Fibroblast of skin of back (primary cell): ENCODE measurements around the gene IKBKG.
"Not testable (repeated sequence)": the region's sequence is repeated elsewhere in the genome, so short reads cannot be mapped to it uniquely, and the experiment has no call there.

Experiments
- DNase-seq: peaks from one replicate; pipeline ENCODE4 v3.0.0-alpha.2; 2013

IKBKG gene

DNA sequence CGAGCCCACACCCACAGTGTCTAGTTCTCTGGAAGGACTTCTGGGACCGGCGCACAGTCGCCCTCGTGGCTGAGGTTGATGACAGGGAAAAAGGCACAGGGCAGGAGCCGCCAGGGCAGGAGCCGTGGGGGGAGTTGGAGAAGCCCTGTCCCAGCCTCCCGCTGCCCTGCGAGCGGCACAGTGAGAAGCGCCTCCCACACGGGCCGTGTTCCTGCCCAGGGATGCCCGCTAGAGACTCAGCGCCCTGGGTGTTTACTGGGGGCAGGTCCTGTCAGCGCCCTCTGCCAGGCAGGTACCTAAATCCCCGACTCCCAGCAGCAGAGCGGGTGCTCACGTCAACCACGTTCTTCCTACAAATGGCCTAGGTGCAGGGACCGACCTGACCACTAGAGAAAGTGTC, 11.5 kb downstream of the IKBKG start:
- not testable (repeated sequence) for DNase-seq

GRCh38 chrX:154560326-154560725, 12.9 kb downstream of the IKBKG start:
- not testable (repeated sequence) for DNase-seq

DNA sequence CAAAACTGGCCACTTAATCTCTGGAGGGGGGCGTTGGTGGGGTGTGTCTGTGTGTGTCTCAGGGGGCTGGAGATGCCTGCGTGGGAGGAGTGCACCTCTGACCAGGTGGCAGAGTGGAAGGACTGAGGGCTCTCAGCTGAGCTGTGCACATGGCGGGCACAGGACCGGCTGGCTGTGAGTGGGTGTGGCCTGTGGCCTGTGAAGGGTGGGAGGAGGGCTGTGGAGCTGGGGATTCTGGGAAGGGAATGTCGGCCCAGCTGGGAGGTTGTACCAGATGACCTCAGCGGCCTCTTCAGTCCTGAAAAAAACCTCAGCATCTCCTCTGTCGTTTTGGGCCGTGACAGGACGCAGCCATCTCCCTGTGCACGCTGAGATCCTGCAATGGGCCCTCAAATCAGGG, 14.9 kb downstream of the IKBKG start:
- not testable (repeated sequence) for DNase-seq

DNA sequence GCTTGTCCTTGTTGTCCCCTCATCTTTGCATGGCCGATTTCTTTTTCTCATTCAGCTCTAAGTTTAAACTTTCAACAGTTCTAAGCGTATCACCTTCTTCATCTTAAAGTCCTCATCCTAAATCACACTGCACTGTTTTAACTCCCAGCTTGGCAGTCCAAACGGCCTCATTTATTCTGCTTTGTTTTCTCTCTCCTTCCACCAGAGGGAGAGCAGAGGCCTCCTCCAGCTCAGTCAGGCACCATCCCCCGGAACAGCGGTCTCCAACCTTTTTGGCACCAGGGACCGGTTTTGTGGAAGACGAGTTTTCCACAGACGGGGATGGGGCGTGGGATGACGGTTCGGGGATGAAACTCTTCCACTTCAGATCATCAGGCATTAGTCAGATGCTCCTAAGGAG, 22.9 kb downstream of the IKBKG start:
- DNase-seq, result not testable (repeated sequence)

DNA sequence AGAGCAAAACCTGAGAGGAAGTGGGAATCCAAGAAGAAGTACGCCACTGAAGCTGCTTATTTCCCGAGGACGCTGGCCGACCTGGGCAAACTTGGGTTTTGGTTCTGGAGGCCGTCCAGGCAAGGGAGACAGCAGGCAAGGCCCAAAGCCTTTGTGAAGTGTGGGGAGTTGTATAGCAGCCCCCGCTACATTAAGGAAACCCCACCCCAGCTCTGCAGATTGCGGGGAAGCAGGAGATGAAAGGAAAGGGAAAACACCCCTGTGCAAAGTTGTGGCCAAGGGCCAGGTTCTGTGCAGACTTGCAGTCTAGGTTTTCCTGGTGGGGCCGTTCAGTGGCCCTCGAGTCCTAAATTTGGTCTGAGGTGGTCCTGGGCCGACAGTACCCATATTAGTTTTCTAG, 25.6 kb downstream of the IKBKG start:
- DNase-seq, result not testable (repeated sequence)

GRCh38 chrX:154575076-154575475, 27.7 kb downstream of the IKBKG start:
- not testable (repeated sequence) for DNase-seq

DNA sequence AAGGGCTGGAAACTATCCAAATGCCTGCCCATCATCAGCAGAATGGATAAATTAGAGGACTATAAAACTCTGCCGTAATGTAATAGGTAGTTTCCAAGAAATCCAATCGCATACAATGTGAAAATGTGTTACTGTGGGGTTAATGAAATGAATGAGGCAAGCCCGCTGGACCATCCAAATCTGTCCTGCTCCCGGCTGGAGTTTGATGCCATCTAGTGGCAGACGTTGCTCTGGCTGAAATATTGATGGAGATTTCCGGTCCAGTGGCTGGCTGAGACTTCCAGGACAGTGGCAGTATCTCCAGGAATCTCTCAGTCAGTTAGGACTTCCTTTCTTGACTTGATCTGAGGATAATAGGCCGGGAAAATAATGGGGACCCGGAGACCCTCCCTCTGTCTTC, 35.6 kb downstream of the IKBKG start:
- not testable (repeated sequence) for DNase-seq

DNA sequence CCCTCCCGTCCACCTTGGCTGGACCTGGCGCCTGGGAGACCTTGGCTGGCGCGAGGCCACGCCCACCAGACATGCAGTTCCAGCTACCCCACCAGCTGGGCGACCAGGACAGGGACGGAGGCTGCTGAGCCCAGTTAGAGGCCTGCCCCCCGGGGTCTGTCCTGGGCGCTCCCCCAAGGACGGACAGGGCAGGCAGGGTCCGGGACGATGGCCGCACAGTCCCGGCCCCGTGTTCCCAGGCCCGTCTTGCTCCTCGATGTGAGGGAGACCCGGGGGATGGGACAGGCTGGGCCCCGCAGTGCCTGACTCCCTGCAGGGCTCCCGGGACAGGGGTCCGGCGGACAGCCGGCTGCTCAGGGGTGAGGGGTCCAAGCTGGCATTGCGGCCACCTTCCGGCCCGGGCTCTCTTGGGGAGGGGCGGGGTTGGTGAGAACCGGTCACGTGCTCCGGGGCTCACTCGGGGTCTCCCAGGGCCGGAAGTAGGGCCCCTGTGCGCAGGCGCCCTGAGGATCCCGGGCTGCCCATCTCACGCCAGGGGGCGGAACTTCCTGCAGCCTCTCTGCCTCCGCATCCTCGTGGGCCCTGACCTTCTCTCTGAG, 37.3 kb downstream of the IKBKG start, which contains the start of gene CTAG1A:
Gene CTAG1A, plus strand, starts transcription at position 549 of the 599 bp plus-strand sequence. CDS start 74 bp downstream, outside the sequence.
- DNase-seq, result not testable (repeated sequence)

DNA sequence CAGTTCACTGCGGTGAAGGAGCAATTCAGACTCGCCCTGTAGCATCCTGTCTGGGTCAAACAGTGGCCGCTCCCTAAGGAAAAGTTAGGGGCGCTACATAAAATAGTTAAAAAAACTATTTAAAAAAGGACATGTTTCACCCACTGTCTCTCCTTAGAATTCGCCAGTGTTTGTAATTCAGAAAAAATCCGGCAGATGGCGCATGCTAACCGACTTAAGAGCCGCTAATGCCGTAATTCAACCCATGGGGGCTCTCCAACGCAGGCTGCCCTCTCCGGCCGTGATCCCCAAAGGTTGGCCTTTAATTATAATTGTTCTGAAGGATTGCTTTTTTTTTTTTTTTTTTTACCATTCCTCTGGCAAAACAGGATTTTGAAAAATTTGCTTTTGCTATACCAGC, 43.0 kb downstream of the IKBKG start:
- DNase-seq, result not testable (repeated sequence)

- DNase-seq, result no peak
Observed at GRCh38 chrX:154592505-154592904, 45.1 kb downstream of the IKBKG start.

DNA sequence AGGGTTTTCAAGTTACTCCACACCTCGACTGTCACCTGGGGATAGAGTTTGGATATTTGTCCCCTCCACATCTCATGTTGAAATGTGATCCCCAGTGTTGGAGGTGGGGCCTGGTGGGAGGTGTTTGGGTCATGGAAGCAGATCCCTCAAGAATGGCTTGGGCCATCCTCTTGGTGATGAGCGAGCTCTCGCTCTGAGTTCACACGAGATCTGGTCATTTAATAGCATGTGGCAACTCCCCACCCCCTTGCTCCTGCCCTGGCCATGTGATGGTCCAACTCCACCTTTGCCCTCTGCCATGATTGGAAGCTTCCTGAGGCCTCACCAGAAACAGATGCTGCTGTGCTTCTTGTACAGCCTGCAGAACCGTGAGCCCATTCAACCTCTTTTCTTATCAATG, 45.8 kb downstream of the IKBKG start:
- no peak for DNase-seq

DNA sequence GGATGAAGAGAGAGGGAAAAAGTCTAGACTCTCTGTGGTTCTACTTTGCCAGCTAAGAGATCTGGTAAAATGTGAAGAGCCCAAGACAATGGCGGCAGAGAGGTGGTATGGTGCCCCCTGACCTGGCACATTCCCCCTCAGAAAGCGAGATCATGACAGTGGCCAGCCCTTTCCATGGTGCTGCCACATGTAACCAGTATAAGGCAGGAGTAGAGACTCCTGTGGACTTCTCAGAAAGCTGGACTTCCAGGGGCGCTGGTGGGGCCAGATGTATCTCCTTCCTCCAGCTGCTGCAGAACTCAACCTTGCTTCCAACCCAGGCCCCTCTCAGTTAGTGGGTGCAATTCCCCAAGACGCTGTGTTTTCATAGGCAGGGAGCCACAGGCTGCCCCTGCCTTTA, 47.1 kb downstream of the IKBKG start:
- DNase-seq, result no peak

- no peak for DNase-seq
Observed at GRCh38 chrX:154595559-154596249, 48.3 kb downstream of the IKBKG start.

- DNase-seq, result peak; percentile 76
Observed at GRCh38 chrX:154596290-154596929, 49.0 kb downstream of the IKBKG start.

DNA sequence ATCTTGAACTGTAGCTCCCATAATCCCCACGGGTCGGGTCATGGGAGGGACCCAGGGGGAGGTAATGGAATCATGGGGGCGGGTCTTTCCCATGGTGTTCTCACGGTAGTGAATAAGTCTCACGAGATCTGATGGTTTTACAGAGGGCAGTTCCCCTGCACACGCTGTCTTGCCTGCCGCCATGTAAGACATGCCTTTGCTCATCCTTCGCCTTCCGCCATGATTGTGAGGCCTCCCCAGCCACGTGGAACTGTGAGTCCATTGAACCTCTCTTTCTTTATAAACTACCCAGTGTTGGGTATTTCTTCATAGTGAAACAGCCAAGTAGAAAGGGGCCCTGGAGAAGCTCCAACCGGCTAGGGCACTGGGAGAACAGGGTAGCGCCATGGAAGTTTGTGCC, 49.8 kb downstream of the IKBKG start:
- DNase-seq, result no peak

DNA sequence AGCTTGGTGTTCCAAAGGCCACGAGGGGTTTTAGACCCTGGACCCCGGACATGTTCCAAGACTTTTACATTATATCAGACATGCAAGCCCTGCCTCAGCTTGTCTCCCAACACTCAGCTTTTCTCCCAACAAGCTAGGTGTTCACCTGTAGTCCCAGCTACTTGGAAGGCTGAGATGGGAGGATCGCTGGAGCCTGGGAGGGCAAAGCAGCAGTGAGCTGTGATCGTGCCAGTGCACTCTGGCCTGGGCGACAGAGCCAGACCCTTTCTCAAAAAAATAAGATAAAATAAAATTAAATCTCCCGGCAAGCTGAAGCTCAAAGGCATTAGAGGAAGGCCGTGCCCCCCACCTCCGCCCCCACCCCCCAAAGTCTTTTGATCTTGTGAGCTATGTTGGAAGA, 51.2 kb downstream of the IKBKG start:
- DNase-seq, result no peak

GRCh38 chrX:154599531-154599930, 52.1 kb downstream of the IKBKG start:
- no peak for DNase-seq

- peak; percentile 35 for DNase-seq
Observed at GRCh38 chrX:154600759-154601374, 53.4 kb downstream of the IKBKG start.

- no peak for DNase-seq
Observed at GRCh38 chrX:154602226-154602625, 54.8 kb downstream of the IKBKG start.

GRCh38 chrX:154602766-154603437, 55.5 kb downstream of the IKBKG start:
- DNase-seq, result no peak

GRCh38 chrX:154603438-154604430, 56.3 kb downstream of the IKBKG start:
- peak; percentile 67 for DNase-seq
